GM21723 (cell line): ENCODE data around the gene BCHE.

Experiments used
- ATAC-seq: cut with Tn5 transposase; IDR thresholded peaks from one replicate; pipeline ENCODE4 v1.9.1; 2021; ENCODE audit warnings: mild to moderate bottlenecking, moderate library complexity; ENCODE audit not compliant: unreplicated experiment

The BCHE gene

DNA sequence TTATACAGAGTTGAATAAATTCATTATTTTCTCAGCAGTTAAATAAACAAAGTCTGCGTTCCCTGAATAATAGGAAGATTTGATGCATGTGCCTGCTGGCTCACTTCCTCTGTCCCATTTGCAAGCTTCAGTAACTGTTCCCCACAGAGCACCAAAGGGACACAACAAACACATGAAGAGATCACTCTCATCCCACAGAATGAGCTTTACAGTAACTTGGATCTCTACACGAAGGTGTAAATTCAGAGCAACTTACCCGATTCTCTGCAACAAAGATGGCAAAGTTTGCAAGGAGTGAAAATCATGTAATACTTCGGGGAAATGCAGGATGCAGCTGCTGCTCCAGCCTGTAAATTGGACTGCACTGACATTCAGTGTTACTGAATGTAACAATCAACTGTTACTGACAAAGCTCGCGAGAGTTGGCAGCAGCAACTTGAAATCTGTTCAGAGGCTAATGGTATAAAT, at the start of gene BCHE:
Gene BCHE, minus strand, starts transcription at position 366 of the 468 bp plus-strand sequence. CDS start 6,390 bp downstream, outside the sequence.
- no peak for ATAC-seq

DNA sequence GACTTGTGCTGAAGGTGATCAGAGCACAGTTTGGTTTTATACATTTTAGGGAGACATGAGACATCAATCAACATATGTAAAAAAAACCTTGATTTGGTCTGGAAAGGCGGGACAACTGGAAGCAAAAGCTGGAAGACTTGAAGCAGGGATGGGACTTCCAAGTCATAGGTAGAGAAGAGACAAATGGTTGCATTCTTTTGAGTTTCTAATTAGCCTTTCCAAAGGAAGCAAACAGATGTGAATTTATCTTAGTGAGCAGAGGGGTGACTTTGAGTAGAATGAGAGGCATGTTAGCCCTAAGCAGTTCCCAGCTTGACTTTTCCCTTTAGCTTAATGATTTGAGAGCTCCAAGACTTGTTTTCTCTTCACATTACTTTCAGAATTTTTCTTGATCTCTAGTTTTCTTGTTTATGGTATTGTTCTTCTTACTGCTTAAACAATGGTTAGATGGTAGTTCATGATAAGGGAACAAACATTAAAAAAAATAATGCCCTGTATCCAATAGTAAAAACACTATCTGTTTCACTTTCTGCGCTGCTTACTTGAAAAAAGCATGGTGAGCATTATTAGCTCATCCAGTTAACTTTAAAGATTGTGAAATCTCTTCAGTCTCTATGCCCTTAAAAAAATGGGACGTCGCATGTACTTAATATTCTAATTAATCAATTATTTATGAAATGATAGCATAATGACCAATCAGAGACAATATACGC, 48.5 kb upstream of the BCHE start:
- ATAC-seq: no peak

DNA sequence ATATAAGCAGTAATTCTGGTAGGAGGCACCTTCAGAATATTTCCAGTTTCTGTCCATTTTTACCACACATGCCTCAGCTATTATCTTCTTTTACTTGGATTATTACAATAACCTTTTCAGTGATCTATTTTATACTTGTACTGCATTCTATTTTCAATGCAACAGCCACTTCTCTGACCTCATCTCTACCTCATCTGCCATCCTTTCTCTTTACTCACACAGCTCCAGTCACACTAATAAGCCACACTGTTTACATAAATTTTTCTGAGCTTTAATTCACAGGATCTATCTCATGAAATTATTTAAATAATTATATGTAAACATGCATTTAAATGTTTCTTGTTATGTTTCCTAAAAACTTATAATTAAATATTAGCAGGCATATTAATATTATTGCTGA, 47.3 kb upstream of the BCHE start:
- no peak for ATAC-seq

- ATAC-seq: no peak
Observed at GRCh38 chr3:165883863-165884478, 46.7 kb upstream of the BCHE start.

DNA sequence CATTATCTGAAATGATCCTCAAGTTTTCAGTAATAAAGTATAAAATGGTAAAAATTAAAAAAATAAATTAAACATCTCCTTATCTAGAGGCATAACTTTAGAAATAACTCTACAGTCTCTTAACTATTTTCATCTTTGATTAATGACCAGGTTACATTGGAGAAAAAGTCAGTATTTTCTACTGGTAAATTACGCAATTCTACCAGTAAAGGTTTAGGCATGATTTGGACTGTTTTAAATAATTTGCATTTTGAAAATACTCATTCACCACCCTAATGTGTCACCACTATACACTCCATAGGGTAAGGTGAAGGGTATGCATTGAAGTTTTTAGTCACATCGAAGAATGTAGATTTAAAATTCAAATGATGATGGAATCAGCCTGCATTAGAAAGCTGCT, 45.9 kb upstream of the BCHE start:
- ATAC-seq: no peak

GRCh38 chr3:165875644-165876043, 38.4 kb upstream of the BCHE start:
- ATAC-seq: no peak

- no peak for ATAC-seq
Observed at GRCh38 chr3:165874663-165875489, 37.7 kb upstream of the BCHE start.

GRCh38 chr3:165868088-165868487, 30.9 kb upstream of the BCHE start:
- no peak for ATAC-seq

DNA sequence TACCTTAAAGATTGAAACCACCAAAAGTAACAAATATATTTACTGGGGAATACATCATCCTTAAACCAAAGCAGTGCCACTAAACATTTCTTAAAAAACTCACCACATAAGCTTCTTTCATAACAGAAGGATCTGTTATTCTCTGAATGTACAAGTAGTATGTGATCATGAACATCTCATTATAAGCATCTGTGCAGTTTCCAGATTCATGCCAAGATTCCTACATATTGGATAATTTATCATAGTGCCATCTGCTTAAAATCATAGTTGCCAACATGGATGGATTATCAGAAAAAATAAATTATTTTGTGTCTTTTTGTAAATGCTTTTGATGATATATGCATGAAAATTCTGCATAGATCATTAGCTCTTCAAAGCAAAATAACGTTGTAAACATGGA, 21.8 kb upstream of the BCHE start:
- ATAC-seq: no peak

GRCh38 chr3:165855581-165855980, 18.4 kb upstream of the BCHE start:
- no peak for ATAC-seq

DNA sequence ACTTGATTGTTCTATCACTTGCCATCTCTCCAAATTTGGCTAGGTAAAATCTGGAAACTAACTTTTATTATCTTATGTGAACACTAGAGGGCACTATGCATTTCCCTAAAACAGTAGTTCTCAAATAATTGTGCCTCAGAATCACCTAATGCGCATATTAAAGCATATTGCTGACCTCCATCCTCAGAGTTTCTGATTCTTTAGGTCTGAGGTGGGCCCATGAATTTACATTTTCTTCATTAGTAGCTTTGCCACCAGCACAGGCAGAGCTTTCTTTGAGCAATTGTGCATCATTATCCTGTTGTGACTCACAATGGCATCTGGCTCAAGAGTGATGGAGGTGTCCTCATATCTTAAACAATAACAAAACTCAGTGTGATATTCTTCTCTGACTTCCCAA, 17.5 kb upstream of the BCHE start:
- no peak for ATAC-seq

- ATAC-seq: no peak
Observed at GRCh38 chr3:165852711-165853110, 15.5 kb upstream of the BCHE start.

DNA sequence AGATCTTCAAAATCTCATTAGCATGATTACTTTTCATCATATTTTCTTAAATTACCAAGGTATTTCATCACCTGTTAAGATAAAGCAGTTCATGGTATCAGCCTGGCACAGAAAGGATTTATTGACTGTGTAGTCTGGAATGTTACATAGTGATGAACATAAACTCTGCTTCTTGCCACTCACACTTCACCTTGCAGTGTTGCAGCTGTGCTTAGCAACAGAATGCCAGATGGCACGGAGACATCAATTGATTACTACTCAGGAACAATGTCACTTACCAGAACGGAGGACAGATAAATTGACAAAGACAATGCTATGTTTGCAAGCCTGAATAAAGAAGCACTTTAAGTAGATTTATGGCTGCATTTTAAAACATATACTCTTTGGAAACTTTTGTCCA, 15.0 kb upstream of the BCHE start:
- ATAC-seq: no peak

DNA sequence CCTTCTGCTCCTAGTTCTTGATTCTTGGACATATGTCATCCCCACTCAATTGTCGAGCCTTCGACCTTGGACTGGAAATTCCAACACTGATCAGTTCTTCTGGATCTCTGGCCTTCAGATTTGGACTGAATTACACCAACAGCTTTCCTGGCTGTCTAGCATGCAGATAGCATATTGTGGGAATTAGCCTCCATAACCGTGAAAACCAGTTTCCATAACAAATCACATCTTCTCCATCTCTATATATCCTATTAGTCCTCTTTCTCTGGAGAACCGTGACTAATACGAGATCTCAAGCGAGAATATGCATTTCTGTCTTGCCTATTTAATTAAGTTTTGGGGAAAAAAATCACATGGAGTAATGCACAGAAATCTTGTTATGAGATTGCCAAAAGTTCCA, 8.8 kb upstream of the BCHE start:
- ATAC-seq: no peak

GRCh38 chr3:165839296-165840076, 2.3 kb upstream of the BCHE start:
- ATAC-seq: no peak

- ATAC-seq: no peak
Observed at GRCh38 chr3:165837801-165838200, 578 bp upstream of the BCHE start.

- ATAC-seq: no peak
Observed at GRCh38 chr3:165835431-165835830, 1.8 kb downstream of the BCHE start.

DNA sequence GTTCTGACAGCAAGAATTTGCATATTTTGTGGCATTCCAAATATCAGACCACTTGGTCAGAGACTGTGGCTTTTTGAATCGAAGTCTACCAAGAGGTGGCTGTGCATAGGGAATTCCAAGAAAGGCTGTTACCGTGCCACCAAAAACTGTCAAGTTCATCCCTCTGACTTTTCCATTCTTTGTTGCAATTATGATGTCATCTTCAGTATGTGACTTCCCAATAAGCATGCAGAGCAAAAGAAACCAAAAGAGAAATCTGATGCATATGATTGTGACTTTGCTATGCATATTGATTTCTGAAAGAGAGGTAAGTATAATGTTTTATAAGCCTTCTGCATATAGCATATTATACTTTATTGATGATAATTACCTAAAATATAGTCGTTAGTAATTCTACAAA, 6.5 kb downstream of the BCHE start:
- ATAC-seq: no peak

DNA sequence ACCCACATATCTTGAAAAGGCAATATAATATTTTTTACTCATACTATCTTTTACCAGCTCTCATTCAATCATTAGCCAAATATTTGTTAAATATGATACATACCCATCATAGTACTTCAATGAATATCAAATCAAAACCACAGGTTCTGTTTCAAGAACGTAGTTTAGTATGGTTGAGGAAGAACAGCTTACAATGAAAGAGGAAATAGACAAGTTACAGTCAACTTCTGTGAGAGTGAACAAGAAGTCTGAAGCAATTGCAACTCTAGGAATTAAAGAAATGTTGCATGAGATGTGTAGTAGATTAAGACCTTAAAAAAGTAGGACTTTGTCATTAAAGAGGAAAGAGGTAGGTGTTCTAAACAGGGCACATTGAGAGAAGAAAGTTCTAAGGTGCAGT, 9.3 kb downstream of the BCHE start:
- ATAC-seq: no peak

DNA sequence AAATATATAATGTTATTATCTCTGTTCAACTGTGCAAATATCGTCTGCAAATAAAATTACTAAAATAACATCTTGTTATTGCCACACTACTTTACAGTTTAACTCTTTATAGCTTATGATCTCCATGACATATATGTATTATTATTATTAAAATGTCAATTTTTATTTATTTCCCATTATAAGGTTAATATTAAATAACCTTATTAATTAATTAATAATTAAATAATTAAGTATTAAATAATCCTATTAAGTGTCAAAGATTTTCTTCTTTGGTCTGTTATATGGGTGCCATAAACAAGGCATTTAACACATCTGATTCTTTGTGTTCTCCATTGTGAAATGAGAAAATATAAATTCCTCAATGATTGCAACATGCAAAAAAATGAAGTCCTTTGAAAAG, 10.0 kb downstream of the BCHE start:
- no peak for ATAC-seq

DNA sequence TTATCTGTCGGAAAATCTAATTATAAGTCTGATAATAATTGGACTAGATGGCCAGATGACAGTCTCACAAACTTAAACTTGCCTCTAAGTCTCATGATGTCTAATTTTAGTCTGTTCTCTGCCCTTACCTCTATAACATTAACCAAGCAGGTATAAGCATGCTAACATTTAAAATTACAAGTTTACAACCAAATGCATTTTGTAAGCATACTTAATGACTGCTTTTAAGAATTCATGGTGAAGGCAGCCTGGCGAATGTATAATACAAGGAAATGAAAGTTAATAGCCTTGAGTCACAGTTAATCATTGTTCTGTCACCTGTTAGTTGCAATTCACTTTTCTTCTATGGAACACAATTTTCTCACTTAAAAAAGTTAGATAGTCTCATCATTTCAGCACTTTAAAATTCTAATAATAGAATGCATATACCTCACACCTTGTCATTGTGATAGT, 16.5 kb downstream of the BCHE start:
- no peak for ATAC-seq
